UCSD-AML1 (cell line): ENCODE measurements around the gene KCTD16.

ENCODE experiments used
- DNase-seq: peaks from one replicate; lab custom pipeline; 2025; ENCODE audit not compliant: unreplicated experiment; lab: John Stamatoyannopoulos, UW

Gene KCTD16

GRCh38 chr5:144170276-144171024, at the start of gene KCTD16, which contains the start of gene YIPF5:
Gene KCTD16, plus strand, starts transcription at chr5:144170873.
Gene YIPF5, minus strand, starts transcription at chr5:144170659. Its CDS starts 704 bp downstream, at chr5:144169955.
- DNase-seq, result peak; percentile 95

- no peak for DNase-seq
Measured at GRCh38 chr5:144121577-144121976, 49.1 kb upstream of the KCTD16 start.

- DNase-seq, result no peak
Measured at GRCh38 chr5:144122081-144122480, 48.6 kb upstream of the KCTD16 start.

DNA sequence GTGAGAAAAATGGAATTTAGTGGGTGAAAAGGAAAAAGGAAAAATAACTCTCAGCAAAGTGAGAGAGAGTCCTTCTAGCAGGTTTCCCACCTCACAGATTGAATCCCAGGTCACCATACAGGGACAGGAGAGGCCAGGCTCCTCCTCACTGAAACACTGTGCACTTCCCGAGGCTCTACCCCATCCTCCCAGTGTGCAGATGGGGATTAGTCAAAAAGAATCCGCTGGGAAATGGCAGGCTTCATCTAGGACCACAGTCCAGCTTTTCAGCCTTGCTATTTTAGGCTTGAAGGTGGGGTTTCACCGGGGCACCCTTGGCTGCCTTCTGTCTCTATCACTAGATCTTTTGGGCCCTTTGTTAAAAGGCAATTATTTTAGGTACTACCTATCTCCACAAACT, 48.0 kb upstream of the KCTD16 start:
- no peak for DNase-seq

GRCh38 chr5:144125163-144125726, 45.4 kb upstream of the KCTD16 start:
- DNase-seq, result no peak

DNA sequence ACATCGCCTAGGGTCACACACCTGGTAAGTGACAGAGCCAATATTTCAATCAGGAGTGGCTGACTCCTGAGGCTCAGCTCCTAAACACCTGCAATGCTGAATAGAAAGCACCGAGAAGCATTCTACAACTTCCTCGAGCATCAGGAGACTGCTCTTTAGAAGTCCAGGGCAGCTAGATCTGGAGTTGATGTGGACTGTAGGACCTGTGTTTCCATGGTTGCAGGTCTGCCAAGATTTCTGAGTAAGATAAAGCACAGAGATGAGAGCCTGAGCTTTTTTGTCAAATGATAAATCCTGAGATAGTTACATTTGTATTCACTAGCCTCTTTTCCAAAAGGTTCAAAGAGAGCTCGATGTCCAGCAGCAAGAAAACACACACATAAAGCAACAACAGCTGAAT, 44.0 kb upstream of the KCTD16 start:
- no peak for DNase-seq

DNA sequence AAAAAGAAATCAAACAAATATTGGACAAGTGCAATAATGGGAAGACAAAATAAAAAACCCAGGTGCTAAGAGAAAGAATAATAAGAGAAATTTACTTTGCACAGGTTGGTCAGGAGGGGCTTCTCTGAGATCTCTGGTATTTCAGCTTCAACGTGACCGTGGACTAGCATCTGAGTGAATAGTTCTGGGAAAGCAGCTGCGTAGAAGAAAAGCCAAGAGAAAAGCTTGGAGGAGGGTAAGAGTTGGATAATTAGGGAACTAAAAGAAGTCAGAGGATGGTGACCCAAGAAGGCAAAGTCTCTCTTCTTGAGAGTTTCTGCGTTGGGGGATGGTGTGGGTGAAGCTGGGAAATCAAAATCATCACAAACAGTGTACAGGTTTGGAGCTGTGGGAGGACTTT, 41.8 kb upstream of the KCTD16 start:
- no peak for DNase-seq

- DNase-seq, result no peak
Measured at GRCh38 chr5:144130306-144130705, 40.4 kb upstream of the KCTD16 start.

- no peak for DNase-seq
Measured at GRCh38 chr5:144131261-144131660, 39.4 kb upstream of the KCTD16 start.

DNA sequence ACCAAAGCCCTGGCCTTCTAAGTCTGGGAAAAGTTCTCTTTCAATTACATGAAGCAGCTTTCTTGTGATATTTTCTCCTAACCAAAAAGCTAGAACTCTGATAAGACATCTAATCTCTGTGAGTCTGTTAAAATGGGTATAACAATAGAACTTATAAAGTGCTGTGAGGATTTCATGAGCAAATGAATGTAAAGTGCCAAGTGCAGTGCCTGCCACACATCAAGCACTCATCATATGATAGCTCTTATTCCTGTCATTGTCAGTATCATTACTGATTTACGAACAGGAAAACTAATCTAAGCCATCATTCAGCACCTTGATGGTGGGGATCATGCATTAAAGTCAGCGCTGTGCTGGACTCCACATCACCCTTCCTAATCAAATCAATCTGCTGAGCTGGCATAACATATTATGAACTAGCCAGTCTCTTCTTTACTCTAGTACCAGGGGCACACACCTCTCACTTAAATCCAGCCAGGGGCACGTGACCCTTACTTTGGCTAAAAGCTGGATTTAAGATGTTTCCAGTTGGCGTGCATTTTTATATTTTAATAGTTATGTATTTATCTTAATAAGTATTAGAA, 37.5 kb upstream of the KCTD16 start:
- no peak for DNase-seq

- DNase-seq, result no peak
Measured at GRCh38 chr5:144134194-144134826, 36.4 kb upstream of the KCTD16 start.

DNA sequence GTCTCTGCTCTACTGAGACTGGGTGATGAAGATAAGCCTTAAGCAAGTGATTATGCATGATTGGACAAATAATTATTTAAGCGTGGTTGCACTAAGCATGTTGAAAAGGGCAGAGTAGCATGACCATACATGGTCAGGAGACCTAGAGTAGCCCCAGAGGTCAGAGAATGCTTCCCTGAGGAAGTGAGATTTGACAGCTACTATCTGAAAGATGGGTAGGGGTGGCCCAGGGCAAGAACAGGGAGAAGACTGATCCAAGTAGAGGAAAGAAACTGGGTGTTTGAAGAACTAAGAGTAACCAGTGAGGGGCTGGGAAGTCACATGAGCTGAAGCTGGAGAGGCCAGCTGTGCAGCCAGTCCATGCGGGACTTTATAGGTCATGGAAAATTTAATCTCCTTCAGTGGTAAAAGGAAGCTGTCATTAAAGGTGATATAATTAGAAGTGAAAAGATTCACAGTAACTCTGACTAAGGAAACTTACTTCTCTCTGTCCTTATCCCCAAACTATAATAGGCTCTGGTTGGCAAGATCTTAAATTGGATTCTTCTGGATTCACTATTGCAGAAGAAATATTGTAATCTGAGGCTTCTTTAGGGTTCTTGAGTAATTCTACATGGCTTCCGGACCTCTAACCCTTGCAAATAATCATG, 35.4 kb upstream of the KCTD16 start:
- no peak for DNase-seq

DNA sequence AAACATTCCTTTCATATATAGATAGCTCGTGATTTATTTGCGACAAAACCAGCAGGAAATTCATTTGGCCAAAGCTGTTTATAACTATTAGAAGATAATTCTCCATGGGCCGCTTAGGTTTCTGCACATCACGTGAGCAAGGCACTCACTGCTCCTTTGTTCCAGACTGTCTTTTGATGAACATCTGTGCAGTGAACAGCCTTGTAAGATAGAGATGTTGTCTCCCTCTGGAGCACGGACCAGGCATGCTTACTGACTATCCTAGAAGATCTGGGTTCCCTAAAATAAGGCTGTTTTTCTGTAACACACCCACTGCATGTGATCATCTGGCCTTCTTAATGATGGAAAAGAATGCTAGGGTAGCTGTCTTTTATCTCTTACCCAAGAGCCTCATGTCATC, 31.1 kb upstream of the KCTD16 start:
- no peak for DNase-seq

DNA sequence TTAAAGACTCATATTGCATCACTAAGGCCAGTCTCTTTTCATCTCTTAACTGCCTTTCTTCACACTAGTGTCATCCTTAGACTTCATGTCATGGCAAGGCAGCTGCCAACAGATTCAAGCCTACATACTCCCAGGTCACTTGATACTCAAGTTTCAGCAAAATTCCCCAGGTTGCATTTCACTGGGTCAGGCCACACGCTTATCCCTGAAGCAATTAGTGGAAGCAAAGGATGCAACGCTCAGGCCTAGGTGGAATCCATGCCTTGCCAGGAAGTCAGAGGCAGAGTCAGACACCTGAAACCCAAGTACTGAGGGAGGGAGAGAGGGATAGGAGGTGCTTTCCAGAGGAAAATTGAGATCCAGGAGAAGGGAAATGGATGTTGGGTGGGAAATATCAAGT, 29.1 kb upstream of the KCTD16 start:
- no peak for DNase-seq

- DNase-seq, result peak; percentile 11
Measured at GRCh38 chr5:144142139-144142823, 28.4 kb upstream of the KCTD16 start.

DNA sequence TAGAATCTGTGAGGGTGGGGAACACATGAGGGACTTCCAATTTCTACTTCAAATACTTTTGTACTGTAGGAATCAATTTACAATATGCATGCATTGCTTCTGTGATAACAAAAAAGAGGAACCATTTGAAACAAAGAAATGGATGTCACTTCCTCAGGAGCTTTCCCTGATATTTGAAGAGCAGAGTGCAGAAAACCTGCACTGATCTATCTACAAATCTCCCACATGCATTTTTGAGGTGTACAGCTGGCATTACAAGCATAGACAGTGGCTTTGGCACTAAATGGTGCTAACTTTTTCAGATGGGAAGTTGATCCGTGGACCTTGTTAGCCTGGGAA, 27.9 kb upstream of the KCTD16 start:
- no peak for DNase-seq

GRCh38 chr5:144143625-144144024, 27.0 kb upstream of the KCTD16 start:
- no peak for DNase-seq

DNA sequence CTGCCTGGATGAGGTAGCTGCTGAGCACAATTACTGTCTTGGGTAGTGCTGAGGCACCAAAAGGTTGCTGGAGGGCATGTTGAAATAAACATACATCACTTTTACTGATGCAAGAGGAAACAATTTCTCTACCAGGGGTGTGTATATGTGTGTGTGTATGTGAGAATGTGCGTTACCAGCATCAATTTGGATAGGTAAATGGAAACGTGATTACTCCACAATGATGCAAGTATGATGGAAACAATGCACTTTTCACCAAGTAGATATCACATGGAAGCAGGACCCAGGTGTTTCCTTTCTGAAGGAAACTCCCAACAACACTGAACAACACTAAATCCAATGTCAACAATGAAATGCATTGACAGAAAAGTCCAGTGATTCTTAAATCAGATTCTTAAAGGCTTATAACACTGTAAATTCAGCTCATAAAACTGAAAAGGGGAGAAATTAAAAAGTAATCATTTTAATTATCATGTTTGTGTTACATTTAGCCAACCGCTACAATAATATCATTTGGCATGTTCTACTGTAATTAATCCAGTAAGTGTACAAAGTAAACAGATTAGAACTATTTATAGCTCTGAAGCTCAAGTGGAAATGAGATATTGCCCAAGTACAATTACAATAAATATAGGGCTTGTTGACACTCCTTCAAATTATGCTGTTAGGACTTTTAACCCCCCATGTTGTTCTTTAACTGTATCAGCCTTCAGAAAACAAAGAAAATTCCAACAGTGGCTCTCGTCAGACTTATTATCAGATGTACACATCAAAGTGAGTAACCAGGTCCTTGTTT, 25.5 kb upstream of the KCTD16 start:
- DNase-seq, result no peak

GRCh38 chr5:144151026-144151425, 19.6 kb upstream of the KCTD16 start:
- no peak for DNase-seq

DNA sequence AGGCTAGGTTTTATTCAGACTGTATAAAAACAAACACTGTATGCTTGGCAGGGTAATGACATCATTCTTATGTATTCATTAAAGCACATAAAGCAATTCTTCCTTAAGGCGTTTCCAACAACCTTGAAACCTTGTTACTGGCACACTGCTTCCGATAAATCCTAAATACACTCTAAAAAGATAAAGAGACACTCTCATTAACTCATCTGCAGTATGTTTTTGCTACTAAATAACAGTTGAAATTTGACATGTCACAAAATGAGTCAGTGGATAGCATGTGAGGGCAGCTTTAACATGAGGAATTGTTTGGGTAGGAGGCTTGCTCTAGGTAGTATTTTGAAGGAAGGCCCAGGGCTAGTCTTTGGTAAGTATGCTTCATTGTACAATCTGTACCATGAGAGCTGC, 13.9 kb upstream of the KCTD16 start:
- no peak for DNase-seq
